Adrenal gland (tissue), 12 donors: Measurements from ENCODE around the gene IGFBPL1. TPM values are rescaled to one million over a fixed set of nuclear protein-coding genes. Genes with fewer than 3 reads are reported as not detected.
A peak's percentile ranks its signal among the peaks of the same experiment; 100 is the strongest.

Experiments used
- DNase-seq, 7 donors: peaks; one replicate each; pipeline ENCODE4 v3.0.0-alpha.2; 2019 to 2020
- H3K27ac ChIP-seq, 5 donors: fragments of 200-600 bp; sonication (generic) in 4 of 5; 1 replicate in 3 of 5; 2 replicates in 2 of 5; pipeline versions ENCODE4 v1.5.1 to v1.8.0; 2016 to 2020; ENCODE audit warnings: mild to moderate bottlenecking in 1 of 5
- H3K27me3 ChIP-seq: fragments of 200-600 bp; 2 replicates; pipeline ENCODE4 v1.8.0; 2021
- H3K36me3 ChIP-seq, 2 donors: fragments of 200-600 bp; replicated peaks in 1 of 2; 1 replicate in 1 of 2; 2 replicates in 1 of 2; pipeline versions ENCODE4 v1.5.1 to v1.8.0; 2018 to 2022
- H3K4me1 ChIP-seq, 2 donors: fragments of 200-600 bp; replicated peaks in 1 of 2; 1 replicate in 1 of 2; 2 replicates in 1 of 2; pipeline versions ENCODE4 v1.5.1 to v1.8.0; 2018 to 2021
- H3K4me3 ChIP-seq, 4 donors: fragments of 200-600 bp; sonication (generic) in 3 of 4; one replicate each; pipeline ENCODE4 v1.5.1; 2016 to 2018
- H3K9me3 ChIP-seq, 3 donors: fragments of 200-600 bp; sonication (generic) in 1 of 3; replicated peaks in 1 of 3; 1 replicate in 2 of 3; 2 replicates in 1 of 3; pipeline versions ENCODE4 v1.5.1 to v1.8.0; 2016 to 2021
- POLR2A ChIP-seq, 2 donors: fragments of 450-650 bp; IDR thresholded peaks; one replicate each; pipeline ENCODE4 v1.6.1; 2017; ENCODE audit warnings: antibody characterized with exemption in 2 of 2, mild to moderate bottlenecking in 2 of 2, moderate library complexity in 1 of 2
- WGBS, 4 donors: extraction: QIAGEN DNeasy Blood & Tissue Kit in 2 of 4; methylation state at CpG; one replicate each; pipeline versions ENCODE4 v1.1.5 to v1.1.7; 2013 to 2017; 5-methylcytosine and 5-hydroxymethylcytosine counted together
- intact Hi-C, 2 donors: fragments of 100-400 bp; cut with DNase I; formaldehyde crosslinking; loops; one replicate each; pipeline versions ENCODE4 v1.14.1 to v1.15.0; 2022 to 2023
- polyA plus RNA-seq, 3 donors: library from polyadenylated mRNA; stranded (reverse); fragments of 200-250 nt in 2 of 3; fragments of 350-450 nt in 1 of 3; fragmentation: Illumina TruSeq in 1 of 3; extraction: RNeasy Lipid Tissue Mini Kit (QIAGEN cat#74804) in 1 of 3; gene quantifications; one replicate each; pipeline ENCODE4 v1.2.3, GENCODE V29; 2013 to 2014
- total RNA-seq, 9 donors: library from RNA; depleted of rRNA in 4 of 9; stranded (reverse); fragments of >200 nt in 4 of 9; fragments of 120-200 nt in 1 of 9; fragmentation: NEBNext Ultra II Directional in 1 of 9; extraction: Animal tissue kit (Norgen Biotek cat#: 25700) in 1 of 9; gene quantifications; one replicate each; pipeline versions ENCODE4 v1.1.0 to v1.2.4, GENCODE V29; 2013 to 2023
- TF ChIP-seq, protein P1 (sequence below), 6 experiments: fragments of 450-650 bp in 4 of 6; fragments of 200-600 bp in 2 of 6; sonication (generic) in 1 of 6; IDR thresholded peaks; 1 replicate in 5 of 6; 2 replicates in 1 of 6; pipeline versions ENCODE4 v1.5.1 to v1.8.0; 2016 to 2021; ENCODE audit warnings: antibody characterized with exemption in 6 of 6, mild to moderate bottlenecking in 2 of 6, moderate library complexity in 1 of 6
- donor health status: healthy with polysubstance abuse.
- donor health status: Bipolar disorder and iron deficiency.
- donor health status: DM: yes; HTN: yes; CAD: no.
- donor health status: DM: no; HTN: no; CAD: no.
- donor health status: DM: no; HTN: no; CAD: no.
- donor health status: DM: yes; HTN: yes; CAD: no.

IGFBPL1 gene
- total and polyA plus RNA-seq, 12 donors: 0.17 to 5.2 (median 1.5) TPM; not detected in 4

DNA sequence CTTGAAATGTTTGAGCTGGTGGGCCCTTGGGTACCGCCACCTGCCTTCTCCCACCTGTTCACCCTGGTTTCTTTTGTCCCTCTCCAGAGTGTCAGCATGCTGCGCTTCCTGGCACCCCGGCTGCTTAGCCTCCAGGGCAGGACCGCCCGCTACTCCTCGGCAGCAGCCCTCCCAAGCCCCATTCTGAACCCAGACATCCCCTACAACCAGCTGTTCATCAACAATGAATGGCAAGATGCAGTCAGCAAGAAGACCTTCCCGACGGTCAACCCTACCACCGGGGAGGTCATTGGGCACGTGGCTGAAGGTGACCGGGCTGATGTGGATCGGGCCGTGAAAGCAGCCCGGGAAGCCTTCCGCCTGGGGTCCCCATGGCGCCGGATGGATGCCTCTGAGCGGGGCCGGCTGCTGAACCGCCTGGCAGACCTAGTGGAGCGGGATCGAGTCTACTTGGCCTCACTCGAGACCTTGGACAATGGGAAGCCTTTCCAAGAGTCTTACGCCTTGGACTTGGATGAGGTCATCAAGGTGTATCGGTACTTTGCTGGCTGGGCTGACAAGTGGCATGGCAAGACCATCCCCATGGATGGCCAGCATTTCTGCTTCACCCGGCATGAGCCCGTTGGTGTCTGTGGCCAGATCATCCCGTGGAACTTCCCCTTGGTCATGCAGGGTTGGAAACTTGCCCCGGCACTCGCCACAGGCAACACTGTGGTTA, 28.4 kb downstream of the IGFBPL1 start:
- H3K27me3 ChIP-seq: no peaks in the 10 kb centered on the region
- no peak overlapping the region for H3K27ac ChIP-seq
- H3K36me3 ChIP-seq: no peaks in the 10 kb centered on the region
- DNase-seq: no peak
- no peak for TF ChIP-seq POLR2A (IDR thresholded peaks at IDR 0.05)
- TF ChIP-seq, protein P1, sequence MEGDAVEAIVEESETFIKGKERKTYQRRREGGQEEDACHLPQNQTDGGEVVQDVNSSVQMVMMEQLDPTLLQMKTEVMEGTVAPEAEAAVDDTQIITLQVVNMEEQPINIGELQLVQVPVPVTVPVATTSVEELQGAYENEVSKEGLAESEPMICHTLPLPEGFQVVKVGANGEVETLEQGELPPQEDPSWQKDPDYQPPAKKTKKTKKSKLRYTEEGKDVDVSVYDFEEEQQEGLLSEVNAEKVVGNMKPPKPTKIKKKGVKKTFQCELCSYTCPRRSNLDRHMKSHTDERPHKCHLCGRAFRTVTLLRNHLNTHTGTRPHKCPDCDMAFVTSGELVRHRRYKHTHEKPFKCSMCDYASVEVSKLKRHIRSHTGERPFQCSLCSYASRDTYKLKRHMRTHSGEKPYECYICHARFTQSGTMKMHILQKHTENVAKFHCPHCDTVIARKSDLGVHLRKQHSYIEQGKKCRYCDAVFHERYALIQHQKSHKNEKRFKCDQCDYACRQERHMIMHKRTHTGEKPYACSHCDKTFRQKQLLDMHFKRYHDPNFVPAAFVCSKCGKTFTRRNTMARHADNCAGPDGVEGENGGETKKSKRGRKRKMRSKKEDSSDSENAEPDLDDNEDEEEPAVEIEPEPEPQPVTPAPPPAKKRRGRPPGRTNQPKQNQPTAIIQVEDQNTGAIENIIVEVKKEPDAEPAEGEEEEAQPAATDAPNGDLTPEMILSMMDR (IDR thresholded peaks at IDR 0.05): no peak
- intact Hi-C loops: no loop called here
- no peak overlapping the region for H3K4me3 ChIP-seq
- H3K4me1 ChIP-seq: peaks cover 8 to 11% of the 10 kb centered on the region in 2 donors
- 86 to 98% (median 96%) methylated on average over 15 to 30 of the region's 30 CpGs for WGBS, 4 donors
- no peaks in the 10 kb centered on the region for H3K9me3 ChIP-seq

GRCh38 chr9:38394416-38394815, 29.8 kb downstream of the IGFBPL1 start:
- DNase-seq: no peak
- Histone ChIP-seq H3K27me3 (no peaks in the 10 kb centered on the region), H3K36me3 (no peaks in the 10 kb centered on the region), H3K9me3 (no peaks in the 10 kb centered on the region), H3K4me1 (peaks cover 8 to 11% of the 10 kb centered on the region in 2 donors), H3K27ac (no peak overlapping the region), H3K4me3 (no peak overlapping the region)
- 89 to 95% (median 92%) methylated on average over 9 of the region's 9 CpGs for WGBS, 4 donors
- intact Hi-C loops: no loop called here
- TF ChIP-seq POLR2A (IDR thresholded peaks at IDR 0.05): no peak
- TF ChIP-seq, protein P1 (IDR thresholded peaks at IDR 0.05): no peak

- WGBS, 4 donors: 3 to 40% (median 8%) methylated on average over 1 to 9 of the region's 9 CpGs
- H3K9me3 ChIP-seq: no peaks in the 10 kb centered on the region
- H3K4me1 ChIP-seq: peaks cover 8 to 11% of the 10 kb centered on the region in 2 donors
- H3K36me3 ChIP-seq: no peaks in the 10 kb centered on the region
- TF ChIP-seq, protein P1 (IDR thresholded peaks at IDR 0.05): no peak
- TF ChIP-seq POLR2A (IDR thresholded peaks at IDR 0.05): no peak
- DNase-seq: no peak
- H3K4me3 ChIP-seq: peak overlapping the region; percentile 28 to 89 (median 60)
- H3K27ac ChIP-seq: peak overlapping the region in 1 of 5 donors; percentile 57
- no peaks in the 10 kb centered on the region for H3K27me3 ChIP-seq
- intact Hi-C loops: no loop called here
These were observed 31.0 kb downstream of the IGFBPL1 start for GRCh38 chr9:38393128-38393796.

DNA sequence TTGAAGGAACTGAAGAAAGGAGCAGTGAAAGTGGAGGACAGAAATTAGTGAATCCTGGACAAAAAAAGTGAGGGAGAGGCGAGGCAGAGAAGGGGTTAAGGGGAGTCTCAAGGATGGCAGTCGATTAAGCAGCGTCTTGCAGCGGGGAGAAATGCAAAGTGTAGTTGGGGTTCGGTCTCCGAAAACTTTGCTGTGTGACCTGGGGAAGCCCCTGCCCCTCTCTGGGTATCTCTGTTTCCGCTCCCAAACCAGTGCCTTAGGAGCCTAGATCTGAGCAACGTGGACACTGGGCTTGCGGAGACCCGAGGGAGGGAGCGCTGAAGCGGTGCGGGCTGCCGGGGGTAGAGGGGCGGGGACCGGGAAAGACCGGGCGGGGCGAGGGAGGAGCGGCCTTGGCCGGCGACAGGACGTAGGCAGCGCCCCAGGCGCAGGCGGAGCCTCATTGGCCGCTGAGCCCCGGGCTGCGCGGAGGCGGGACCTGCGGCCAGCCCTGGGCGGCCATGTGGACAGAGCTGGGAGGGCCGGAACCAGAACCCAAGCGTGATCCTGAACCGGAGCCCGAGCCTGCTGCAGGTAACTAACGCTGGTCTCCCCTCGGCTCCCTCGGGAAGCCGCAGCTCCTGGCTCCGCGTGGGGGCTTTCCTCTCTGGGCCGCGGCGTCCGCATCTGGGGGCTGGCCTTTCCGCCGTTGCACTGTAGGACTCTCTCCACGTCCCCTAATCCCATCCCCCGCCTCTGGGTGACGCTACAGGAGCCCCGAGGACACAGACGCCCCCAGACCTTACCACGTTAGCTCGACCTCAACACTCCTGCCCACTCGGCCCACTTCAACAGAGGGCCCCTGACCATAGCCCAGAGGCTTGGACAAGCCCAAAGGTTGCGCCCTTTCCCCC, 31.8 kb downstream of the IGFBPL1 start, which contains the start of gene ALDH1B1:
ALDH1B1 (plus strand) TSS at position 468 of the 893 bp plus-strand sequence. CDS start 3,047 bp downstream, outside the sequence.
- Histone ChIP-seq H3K4me1 (peaks cover 8 to 11% of the 10 kb centered on the region in 2 donors), H3K27me3 (no peaks in the 10 kb centered on the region), H3K36me3 (no peaks in the 10 kb centered on the region), H3K4me3 (peak within 1 kb of the TSS; percentile 28 to 89 (median 60)), H3K9me3 (no peaks in the 10 kb centered on the region), H3K27ac (peak within 1 kb of the TSS in 2 of 5 donors; percentile 33 to 57)
- TF ChIP-seq, protein P1 (IDR thresholded peaks at IDR 0.05): peak in 2 of 6 experiments; percentile 7 to 22
- TF ChIP-seq POLR2A (IDR thresholded peaks at IDR 0.05): peak in 1 of 2 donors; percentile 64
- WGBS, 4 donors: 0 to 2% (median 0%) methylated on average over 9 to 58 of the region's 58 CpGs
- intact Hi-C loops: no loop called here
- DNase-seq: peak; percentile 85 to 90 (median 89)
